ENCODE data around the gene UHRF1.
A peak's percentile ranks its signal among the peaks of the same experiment; 100 is the strongest.
"Not testable (repeated sequence)": the region's sequence is repeated elsewhere in the genome, so short reads cannot be mapped to it uniquely, and the experiment has no call there.

Gene UHRF1

DNA sequence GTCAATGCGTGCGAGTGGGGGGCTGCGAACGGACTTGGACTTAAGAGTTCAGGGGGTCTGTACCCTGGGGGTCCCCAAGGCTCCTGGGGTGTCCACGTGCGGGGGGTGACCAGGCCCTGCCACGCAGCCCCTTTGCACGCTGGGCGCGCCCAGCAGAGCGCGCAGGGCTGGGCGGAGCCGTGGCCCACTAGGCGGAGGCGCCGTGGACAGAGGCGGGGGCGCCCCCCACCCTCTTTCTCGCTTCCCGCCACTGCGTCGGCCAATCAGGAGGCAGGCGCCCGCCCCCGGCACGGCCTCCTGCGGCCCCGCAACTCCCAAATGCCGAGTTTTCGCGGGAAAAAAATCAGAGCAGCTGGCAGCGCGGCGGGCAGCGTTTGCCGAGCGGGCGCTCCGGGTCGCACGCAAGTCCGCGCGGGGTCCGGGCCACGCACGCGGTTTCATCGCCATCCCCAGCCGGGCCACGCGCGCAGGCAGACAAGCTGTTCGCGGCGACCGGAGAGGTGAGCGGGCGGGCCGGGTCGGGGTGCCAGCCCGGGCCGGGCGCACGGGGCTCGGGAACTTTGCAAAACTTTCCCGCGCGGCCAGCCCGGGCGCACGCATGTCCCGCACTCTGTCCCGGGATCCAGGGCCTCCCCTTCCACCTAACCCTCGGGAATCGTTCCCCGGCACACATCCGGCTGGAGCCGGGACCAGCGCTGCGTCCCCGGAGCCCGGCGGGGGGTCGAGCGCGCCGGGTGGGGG, at the start of gene UHRF1:
Gene UHRF1, plus strand, starts transcription at position 346 of the 741 bp plus-strand sequence. CDS start 1,385 bp downstream, outside the sequence.
- no peak for DNase-seq

DNA sequence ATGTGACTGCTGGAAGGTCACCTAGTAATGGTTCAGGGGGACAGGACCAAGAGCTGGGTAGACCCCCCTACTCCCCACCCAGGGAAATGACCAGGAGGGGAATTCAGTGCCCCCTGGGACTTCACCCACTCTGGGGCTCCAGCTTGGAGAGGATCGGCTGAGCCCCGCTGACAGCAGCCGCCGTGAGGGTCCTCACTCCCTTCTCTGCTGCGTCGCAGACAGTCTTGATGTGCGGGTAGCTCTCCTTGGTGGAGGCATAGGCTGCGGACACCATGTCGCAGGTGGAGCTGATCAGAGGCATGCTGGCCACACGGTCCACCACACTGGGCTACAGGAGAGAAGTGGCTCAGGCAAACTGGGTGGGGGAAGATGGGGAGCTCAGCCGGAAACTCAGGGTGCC, 49.6 kb upstream of the UHRF1 start:
- no peak for DNase-seq

DNA sequence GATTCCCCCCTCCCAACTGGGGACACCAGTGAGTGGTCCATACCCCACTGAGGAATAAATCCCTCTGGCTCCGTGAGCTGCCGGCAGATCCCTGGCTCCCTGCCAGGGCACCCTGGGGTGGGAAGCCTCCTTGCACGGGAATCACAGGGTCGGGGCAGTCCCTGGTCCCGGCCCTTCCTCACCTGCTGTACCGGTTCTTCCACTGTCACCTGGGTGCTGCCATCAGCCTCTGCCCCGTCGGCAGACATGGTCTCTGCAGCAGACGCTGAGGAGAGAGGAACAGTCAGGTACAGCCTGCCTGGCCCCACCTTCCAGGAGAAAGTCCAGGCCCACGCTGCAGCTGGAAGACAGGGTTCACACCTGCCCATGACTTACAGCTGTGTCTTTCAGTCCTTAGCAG, 48.2 kb upstream of the UHRF1 start:
- DNase-seq = no peak

DNA sequence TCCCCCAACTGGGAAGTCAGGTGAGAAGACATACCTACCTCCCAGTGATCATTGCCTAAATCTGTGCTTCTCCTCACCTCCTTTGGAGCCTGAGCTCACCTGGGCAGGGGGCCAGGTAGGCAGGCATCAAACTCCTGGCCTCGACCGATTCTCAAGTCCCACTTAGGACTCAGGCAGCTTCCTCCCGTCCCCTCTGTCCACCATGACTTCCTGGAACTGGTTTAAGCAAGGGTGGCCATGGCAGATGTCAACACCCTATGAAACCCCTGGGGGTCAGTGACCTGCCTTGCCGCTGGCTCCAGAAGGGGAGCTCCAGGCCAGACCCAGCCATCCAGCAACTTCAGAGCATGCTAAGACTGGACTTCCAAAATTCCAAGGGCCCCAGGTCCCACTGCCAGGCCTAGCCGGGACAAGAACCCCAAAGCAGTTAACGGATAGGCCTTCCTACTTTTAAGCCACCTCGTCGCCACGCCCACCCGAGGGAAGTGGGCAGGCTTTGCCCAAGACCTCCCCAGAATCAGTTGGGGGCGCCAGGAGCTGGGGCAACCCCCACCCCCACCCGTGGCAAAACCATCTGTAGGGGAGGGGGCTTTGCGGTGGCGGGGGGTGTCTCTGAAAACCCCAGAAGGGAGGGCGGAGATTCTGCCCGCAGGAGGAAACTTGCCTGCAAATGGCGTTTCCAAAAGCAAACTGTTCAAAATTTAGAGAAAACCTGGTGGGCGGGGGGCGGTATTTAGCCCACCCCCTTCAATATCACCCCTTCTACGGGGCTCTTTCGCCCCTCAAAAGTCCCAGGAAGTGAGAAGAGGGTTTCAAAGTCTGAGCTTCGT, 42.5 kb upstream of the UHRF1 start:
- no peak for DNase-seq

DNA sequence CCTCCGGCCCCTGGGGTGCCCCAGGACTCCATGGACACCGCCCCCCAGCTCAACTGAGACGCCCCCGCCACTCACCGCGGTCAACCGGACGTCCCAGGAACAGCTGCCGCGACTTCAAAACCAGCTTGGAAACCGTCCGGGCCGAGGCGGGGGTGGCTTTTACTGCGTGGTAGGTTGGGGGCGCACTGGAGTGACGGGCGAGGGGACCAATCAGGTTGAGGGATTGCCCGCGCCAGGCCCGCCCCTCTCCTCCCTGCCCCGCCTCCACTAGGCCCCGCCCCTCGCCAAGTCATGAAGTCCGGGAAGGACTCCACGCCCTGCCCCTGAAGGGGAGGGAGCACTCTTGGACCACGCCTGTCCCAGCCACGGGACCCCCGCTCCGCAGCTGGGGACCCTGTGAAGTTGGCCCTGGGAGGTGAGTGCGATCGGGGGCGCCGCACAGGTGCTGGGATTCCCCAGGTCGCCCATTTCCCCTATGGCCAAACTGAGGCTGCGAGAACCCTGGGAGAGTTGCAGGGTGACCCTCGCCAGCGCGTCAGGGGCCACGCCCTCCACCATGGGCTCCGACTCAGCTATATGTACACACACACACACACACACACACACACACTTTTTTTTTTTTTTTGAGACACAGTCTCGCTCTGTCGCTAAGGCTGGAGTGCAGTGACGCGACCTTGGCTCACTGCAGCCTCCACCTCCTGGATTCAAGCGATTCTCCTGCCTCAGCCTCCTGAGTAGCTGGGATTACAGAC, 41.6 kb upstream of the UHRF1 start, which contains the start of gene PLIN3:
Gene PLIN3, minus strand, starts transcription at position 134 of the 752 bp plus-strand sequence. CDS start 6,273 bp downstream, outside the sequence.
- peak; percentile 74 to 90 for DNase-seq

DNA sequence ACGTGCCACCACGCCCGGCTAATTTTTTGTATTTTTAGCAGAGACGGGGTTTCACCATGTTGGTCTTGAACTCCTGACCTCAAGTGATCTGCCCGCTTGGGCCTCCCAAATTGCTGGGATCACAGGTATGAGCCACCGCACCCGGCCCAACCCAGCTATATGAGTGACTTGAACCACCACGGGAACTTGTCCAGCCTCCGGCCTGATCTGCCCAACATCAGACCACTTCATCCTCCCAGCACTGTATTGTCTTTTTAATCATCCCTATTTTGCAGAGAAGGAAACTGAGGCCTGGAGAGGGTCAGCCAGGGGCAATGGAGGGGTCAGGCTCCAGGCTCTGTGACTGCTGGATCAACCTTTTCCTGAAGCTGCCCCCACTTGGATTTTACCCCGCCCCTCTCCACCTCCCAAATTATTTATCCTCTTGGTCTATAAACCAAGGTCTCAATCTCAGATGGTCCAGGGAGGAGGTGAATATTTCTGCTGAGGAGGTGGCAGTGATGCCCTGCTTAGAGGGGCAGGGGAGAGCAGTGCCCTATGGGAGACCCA, 40.9 kb upstream of the UHRF1 start:
- DNase-seq = no peak

DNA sequence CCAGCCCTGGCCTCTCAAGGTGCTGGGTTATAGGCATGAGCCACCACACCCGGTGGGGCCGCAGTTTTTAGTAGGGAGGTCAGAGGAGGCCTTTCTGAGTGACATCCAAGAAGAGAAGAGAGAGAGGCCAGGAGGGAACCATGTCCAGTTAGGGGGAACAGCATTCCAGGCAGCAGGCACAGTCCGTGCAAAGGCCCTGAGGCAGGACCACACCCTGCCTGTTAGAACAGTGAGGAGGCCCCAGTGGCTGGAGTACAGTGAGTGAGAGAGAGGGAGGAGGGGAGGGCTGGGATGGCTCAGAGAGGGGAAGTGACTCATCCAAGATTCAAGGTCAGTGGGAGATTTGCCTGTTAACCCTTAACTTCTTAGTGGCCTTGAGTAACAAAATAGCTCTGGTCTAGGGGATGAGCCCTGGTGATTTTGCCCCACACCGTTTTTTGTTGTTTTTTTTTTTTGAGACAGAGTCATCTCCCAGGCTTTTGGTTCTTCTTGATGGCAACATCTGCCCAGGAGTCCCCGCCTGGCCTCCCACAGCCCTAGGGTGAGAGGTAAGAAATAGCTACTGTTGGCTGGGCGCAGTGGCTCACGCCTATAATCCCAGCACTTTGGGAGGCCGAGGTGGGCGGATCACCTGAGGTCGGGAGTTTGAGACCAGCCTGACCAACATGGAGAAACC, 39.1 kb upstream of the UHRF1 start:
- DNase-seq = no peak

DNA sequence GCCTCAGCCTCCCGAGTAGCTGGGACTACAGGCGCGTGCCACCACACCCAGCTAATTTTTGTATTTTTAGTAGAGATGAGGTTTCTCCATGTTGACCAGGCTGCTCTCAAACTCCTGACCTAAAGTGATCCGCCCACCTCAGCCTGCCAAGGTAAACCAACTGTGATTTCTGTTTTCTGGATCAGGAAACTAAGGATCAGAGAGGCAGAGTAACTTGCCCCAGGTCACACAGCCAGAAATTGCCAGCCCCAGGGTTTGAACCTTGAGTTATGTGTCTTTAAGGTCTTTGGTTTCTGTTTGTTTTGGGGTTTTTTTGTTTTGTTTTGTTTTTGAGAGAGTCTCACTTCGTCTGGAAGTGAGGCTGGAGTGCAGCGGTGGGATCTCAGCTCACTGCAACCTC, 37.6 kb upstream of the UHRF1 start:
- DNase-seq = no peak

DNA sequence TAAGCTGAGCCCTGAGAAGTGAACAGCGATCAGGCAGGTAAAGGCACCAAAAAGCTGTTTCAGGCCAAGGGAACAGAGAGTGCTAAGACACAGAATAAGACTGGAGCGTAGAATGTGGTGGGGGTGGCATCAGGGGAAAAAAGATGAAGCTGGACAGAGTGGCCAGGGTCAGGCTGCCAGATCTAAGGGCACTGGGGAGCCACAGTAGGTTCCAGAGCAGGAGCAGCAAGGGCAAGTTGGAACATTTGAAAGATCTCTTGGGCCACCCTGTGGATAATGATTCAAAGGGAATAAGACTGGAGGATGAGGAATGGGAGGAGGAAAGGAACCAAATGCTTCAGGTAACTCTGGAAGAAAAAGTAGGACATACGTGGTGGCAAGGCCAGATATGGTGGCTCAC, 35.4 kb upstream of the UHRF1 start:
- DNase-seq = no peak

DNA sequence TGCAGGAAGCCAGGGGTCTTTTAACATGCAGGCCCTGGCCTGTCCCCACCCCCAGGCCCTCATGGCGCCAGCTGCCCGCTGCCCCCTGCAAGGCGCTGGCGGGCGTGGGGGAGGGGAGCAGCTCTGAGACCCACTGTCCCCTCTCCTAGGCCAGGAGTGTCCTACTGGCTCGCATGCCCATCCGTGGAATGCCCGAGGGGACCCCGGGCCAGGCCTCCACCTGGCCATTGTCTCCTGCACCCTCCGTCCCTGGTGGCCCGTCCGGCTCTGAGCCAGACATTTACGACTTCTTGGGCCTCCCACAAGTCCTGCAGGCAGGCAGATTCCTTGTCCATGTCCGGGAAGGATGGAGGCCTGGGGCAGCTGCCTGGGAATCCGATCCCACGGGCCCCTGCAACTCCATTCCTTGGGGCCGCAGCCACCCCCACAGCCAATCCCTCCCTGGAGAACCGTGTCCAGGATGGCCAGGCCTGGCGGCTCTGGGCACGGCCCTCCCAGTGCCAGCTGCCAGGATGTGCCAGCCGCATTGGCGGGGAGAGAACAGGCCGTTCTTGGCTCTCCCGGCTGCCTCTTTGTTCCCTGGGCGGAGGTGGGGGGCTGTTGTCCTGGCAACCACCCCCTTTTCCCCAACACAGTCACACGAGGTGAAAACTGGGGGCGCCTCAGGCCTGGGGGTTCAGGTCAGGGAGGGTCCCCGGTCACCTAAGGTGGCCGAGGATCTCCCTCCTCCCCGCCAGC, 31.4 kb upstream of the UHRF1 start:
- peak; percentile 86 to 91 for DNase-seq

DNA sequence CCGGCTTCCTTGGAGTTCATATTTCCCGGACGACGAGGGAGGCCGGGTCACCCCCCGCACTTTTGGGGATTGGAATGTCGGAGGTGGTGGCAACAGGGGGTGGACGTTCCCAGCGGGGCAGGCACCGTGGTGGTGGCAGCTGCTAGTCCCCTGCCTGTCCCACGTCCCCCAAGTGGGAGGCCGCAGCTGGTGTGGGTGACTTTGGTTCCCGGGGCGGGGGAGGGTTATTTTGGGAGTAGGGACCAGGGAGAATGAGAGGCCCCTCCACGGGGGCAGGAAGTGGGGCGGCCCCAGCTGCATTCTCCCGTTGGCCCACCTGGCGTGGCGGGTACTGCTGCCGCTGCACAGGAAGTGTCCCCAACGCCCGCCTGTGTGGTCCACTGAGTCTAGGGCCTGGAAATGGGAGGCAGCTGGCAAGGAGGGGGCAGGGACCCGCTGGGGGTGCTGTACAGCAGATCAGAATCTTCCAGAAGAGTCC, 30.8 kb upstream of the UHRF1 start:
- peak in 1 of 2 donors; percentile 61 for DNase-seq

DNA sequence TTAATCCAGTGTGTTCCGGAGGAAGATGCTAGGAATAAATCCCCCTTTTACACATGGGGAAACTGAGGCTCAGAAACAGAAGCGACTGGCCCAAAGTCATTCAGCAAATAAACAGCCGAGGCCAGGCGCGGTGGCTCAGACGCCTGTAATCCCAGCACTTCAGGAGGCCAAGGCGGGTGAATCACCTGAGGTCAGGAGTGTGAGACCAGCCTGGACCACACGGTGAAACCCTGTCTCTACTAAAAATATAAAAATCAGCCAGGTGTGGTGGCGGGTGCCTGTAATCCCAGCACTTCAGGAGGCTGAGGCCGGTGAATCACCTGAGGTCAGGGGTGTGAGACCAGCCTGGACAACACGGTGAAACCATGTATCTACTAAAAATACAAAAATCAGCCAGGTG, 30.3 kb upstream of the UHRF1 start:
- DNase-seq = no peak

DNA sequence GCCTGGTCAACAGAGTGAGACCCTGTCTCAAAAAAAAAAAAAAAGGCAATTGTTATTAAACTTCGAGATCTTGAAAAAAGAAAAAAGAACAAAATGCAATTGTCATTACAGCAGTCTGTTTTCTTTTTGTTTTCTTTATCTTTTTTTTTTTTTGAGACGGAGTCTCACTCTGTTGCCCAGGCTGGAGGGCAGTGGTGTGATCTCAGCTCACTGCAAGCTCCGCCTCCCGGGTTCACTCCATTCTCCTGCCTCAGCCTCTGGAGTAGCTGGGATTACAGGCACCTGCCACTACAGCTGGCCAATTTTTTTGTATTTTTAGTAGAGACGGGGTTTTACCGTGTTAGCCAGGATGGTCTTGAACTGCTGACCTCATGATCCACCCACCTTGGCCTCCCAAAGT, 26.4 kb upstream of the UHRF1 start:
- DNase-seq = not testable (repeated sequence)

DNA sequence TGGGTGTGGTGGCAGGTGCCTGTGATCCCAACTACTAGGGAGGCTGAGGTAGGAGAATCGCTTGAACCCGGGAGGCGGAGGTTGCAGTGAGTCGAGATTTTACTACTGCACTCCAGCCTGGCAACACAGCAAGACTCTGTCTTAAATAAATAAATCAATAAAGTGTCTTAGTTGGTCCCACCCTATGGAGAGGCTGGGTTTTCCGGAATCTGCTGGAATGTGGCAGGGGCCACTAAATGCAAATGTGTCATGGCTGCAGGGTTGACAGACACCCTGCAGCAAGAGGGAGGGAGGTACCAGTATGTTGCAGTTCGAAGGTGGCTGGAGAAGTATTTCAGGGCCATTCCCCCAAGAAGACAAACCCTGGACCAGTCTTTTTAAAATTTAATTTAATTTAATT, 24.3 kb upstream of the UHRF1 start:
- DNase-seq = not testable (repeated sequence)

DNA sequence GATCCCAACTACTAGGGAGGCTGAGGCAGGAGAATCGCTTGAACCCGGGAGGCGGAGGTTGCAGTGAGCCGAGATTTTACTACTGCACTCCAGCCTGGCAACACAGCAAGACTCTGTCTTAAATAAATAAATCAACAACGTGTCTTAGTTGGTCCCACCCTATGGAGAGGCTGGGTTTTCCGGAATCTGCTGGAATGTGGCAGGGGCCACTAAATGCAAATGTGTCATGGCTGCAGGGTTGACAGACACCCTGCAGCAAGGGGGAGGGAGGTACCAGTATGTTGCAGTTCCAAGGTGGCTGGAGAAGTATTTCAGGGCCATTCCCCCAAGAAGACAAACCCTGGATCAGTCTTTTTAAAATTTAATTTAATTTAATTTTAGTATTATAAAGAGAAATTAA, 21.5 kb upstream of the UHRF1 start:
- DNase-seq = not testable (repeated sequence)

DNA sequence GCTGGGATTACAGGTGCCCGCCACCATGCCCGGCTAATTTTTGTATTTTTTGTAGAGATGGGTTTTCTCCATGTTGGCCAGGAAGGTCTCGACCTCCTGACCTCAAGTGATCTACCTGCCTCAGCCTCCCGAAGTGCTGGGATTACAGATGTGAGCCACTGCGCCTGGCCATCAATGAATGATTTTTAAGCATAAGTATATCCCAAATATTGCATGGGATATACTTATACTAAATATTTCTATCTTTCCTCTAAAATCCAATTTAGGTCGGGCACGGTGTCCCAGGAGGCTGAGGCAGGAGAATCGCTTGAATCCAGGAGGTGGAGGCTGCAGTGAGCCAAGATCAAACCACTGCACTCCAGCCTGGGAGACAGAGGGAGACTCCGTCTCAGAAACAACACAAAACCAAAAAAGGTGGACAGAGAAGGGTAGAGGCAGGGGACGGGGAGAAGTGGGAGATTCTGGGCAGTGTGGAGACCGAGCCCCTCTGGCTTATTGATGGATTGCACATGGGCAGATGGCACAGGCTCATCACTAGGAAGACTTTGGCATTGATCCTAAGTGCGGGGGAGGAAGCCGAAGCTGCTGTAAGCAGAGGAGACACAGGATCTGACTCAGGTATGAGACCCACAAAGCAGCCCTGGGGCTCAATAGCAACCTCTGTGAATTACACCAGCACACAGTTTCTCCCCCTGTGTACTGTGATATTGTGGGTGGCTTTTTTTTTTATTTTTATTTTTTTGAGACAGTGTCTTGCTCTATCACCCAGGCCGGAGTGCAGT, 20.1 kb upstream of the UHRF1 start:
- DNase-seq = no peak

DNA sequence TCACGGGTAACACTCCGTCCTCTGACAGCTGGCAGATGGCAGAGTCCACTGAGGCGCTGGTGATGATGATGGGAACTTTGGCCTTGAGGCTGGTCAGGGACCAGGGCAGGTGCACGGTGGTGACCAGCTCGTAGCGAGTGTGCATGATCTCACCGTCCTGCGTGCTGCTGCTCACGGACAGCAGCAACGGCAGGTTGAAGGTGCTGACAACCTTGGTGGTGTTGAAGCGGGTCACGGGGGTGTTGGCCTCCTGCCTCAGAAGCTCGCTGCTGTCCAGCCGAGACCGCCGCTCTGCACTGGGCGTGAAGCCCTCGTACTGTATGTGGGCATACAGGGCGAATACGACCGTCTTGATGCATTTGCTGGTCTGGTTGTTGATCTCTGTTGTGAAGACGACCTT, 18.2 kb upstream of the UHRF1 start:
- DNase-seq = no peak

DNA sequence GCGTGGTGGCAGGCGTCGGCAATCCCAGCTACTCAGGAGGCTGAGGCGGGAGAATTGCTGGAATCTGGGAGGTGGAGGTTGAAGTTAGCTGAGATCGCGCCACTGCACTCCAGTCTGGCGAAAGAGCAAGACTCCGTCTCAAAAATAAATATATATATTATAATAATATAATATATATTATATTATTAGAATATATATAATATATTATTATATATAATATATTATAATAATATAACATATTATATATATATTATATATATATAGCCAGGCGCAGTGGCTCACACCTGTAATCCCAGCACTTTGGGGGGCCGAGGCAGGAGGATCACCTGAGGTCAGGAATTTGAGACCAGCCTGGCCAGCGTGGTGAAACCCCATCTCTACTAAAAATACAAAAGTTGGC, 16.3 kb upstream of the UHRF1 start:
- DNase-seq = not testable (repeated sequence)

DNA sequence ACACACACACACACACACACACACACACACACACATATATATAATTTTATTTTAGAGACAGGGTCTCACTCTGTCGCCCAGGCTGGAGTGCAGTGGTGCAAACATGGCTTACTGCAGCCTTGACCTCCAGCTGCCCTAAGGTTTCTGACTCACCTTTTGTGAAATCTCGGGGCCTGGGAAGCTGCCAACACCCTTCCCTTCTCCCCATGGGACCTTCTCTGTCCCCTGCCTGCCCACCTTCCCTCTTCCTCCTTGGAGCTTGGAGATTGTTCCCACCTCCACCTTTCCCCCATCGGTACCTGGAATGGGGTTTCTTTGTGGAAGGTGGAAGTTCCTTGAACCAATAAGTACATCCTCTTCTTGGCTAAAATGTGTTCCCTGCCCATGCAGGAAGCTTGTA, 12.9 kb upstream of the UHRF1 start:
- no peak for DNase-seq

DNA sequence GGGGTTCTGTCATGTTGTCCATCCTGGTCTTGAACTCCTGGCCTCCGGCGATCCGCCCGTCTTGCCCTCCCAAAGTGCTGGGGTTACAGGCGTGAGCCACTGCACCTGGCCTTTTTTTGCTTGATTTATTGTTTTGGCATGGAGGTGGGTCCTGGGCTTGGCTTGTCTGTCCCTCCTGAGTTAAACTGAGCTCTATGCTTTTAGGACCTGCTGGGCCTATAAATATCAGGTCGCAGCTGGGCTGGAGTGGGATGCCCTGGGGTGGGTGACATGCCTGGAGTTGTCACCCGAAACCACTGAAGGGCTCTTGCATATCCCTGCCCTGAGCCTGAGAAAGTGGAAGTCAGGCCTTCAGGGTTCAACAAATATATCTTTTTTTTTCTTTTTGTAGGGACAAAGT, 12.2 kb upstream of the UHRF1 start:
- no peak for DNase-seq

DNA sequence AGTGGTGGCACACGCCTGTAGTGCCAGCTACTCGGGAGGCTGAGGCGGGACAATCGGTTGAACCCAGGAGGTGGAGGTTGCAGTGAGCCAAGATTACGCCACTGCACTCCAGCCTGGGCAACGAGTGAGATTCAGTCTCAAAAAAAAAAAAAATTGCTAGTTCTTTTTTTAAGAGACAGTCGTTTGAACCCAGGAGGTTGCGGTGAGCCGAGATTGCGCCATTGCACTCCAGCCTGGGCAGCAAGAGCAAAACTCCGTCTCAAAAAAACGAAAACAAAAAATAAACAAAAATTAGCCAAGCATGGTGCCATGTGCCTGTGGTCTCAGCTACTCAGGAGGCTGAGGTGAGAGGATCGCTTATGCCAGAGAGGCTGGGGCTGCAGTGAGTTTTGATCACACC, 8.4 kb upstream of the UHRF1 start:
- not testable (repeated sequence) for DNase-seq

Measured in hippocampal formation (tissue), 2 donors.